IMR-90 (cell line): Measurements from ENCODE around the gene MTPN. TPM values are rescaled to one million over a fixed set of nuclear protein-coding genes. Genes with fewer than 3 reads are reported as not detected.

Experiments used
- ATAC-seq: fragments of 200-7000 bp; cut with Tn5 transposase; 2 replicates; pipeline ENCODE4 v1.9.1; 2020; ENCODE audit warnings: low read depth, mild to moderate bottlenecking, moderate library complexity
- BruUV-seq: library from RNA; stranded (reverse); fragments of 400-500 nt; replicated peaks from 2 replicates; lab custom pipeline; 2021; lab: Mats Ljungman, UMichigan
- CTCF ChIA-PET: fragments of 300-600 bp; formaldehyde crosslinking; extraction: SDS; loops from one replicate; lab custom pipeline; 2021; ENCODE audit warnings: antibody characterized with exemption; lab: Yijun Ruan, JAX
- POLR2A ChIA-PET: fragments of 300-600 bp; sonication (Branson Sonifier 250); formaldehyde crosslinking; loops from one replicate; lab custom pipeline; 2022; ENCODE audit warnings: antibody characterized with exemption; ENCODE audit not compliant: unreplicated experiment; lab: Charles Lee
- DNase-seq: peaks from one replicate; pipeline ENCODE4 v3.0.0; 2013
- H2AFZ ChIP-seq: replicated peaks from 2 replicates; pipeline ENCODE3; 2013; ENCODE audit warnings: low read length, mild to moderate bottlenecking; ENCODE audit not compliant: poor library complexity
- H2AK5ac ChIP-seq: 2 replicates; pipeline ENCODE4 v1.6.1; 2013; ENCODE audit warnings: low read depth, low read length, inconsistent platforms
- H2AK9ac ChIP-seq: replicated peaks from 2 replicates; pipeline ENCODE3; 2013; ENCODE audit warnings: mild to moderate bottlenecking, low read depth, low read length, moderate library complexity; ENCODE audit not compliant: poor library complexity
- H2BK120ac ChIP-seq: 2 replicates; pipeline ENCODE4 v1.6.1; 2013; ENCODE audit warnings: low read depth, low read length, inconsistent platforms
- H2BK15ac ChIP-seq: 3 replicates; pipeline ENCODE4 v1.6.1; 2013; ENCODE audit warnings: low read depth, low read length, inconsistent platforms
- H2BK20ac ChIP-seq: 2 replicates; pipeline ENCODE4 v1.6.1; 2013; ENCODE audit warnings: low read depth, mild to moderate bottlenecking, inconsistent platforms, low read length, moderate library complexity
- H2BK5ac ChIP-seq: 2 replicates; pipeline ENCODE4 v1.6.1; 2013; ENCODE audit warnings: mild to moderate bottlenecking, low read depth, low read length, inconsistent platforms; ENCODE audit not compliant: poor library complexity, severe bottlenecking
- H3K14ac ChIP-seq: replicated peaks from 2 replicates; pipeline ENCODE4 v1.6.1; 2013; ENCODE audit warnings: low read depth, low read length, inconsistent platforms
- H3K18ac ChIP-seq: 2 replicates; pipeline ENCODE4 v1.6.1; 2013; ENCODE audit warnings: low read depth, low read length, control low read depth
- H3K23ac ChIP-seq: 2 replicates; pipeline ENCODE4 v1.6.1; 2013; ENCODE audit warnings: low read depth, low read length, inconsistent platforms
- H3K27ac ChIP-seq: 2 replicates; pipeline ENCODE4 v1.5.1; 2013; ENCODE audit warnings: mild to moderate bottlenecking, control low read depth, low read length; ENCODE audit not compliant: insufficient read depth
- H3K27me3 ChIP-seq: 2 replicates; pipeline ENCODE4 v1.6.1; 2013; ENCODE audit warnings: low read length; ENCODE audit not compliant: control insufficient read depth, insufficient read depth
- H3K36me3 ChIP-seq: 2 replicates; pipeline ENCODE4 v1.6.1; 2013; ENCODE audit warnings: low read length, mixed read lengths; ENCODE audit not compliant: control insufficient read depth, insufficient read depth
- H3K4ac ChIP-seq: 2 replicates; pipeline ENCODE4 v1.6.1; 2013; ENCODE audit warnings: low read depth, low read length, inconsistent platforms
- H3K4me1 ChIP-seq: 2 replicates; pipeline ENCODE4 v1.6.1; 2013; ENCODE audit warnings: low read length, mixed read lengths; ENCODE audit not compliant: control insufficient read depth, insufficient read depth
- H3K4me2 ChIP-seq: 2 replicates; pipeline ENCODE4 v1.6.1; 2013; ENCODE audit warnings: low read depth, mild to moderate bottlenecking, control low read depth, low read length, moderate library complexity
- H3K4me3 ChIP-seq: 2 replicates; pipeline ENCODE4 v1.5.1; 2013; ENCODE audit warnings: low read depth, mild to moderate bottlenecking, control low read depth, low read length, moderate library complexity; ENCODE audit not compliant: insufficient read depth
- H3K56ac ChIP-seq: 2 replicates; pipeline ENCODE4 v1.6.1; 2013; ENCODE audit warnings: low read length, inconsistent platforms; ENCODE audit not compliant: insufficient read depth; ENCODE audit errors: extremely low read depth
- H3K79me1 ChIP-seq, 2 experiments: 2 replicates each; pipeline ENCODE4 v1.6.1; 2013; ENCODE audit warnings: low read length in 2 of 2, inconsistent platforms in 1 of 2, low read depth in 1 of 2
- H3K9ac ChIP-seq: 2 replicates; pipeline ENCODE4 v1.6.1; 2013; ENCODE audit warnings: low read depth, low read length, control low read depth
- H3K9me1 ChIP-seq: 2 replicates; pipeline ENCODE4 v1.6.1; 2013; ENCODE audit warnings: low read length, inconsistent platforms; ENCODE audit not compliant: insufficient read depth
- H3K9me3 ChIP-seq: 2 replicates; pipeline ENCODE4 v1.6.1; 2013; ENCODE audit warnings: low read length; ENCODE audit not compliant: control insufficient read depth, insufficient read depth
- H4K20me1 ChIP-seq: 2 replicates; pipeline ENCODE4 v1.6.1; 2013; ENCODE audit warnings: low read length, inconsistent platforms; ENCODE audit not compliant: insufficient read depth
- H4K5ac ChIP-seq: 2 replicates; pipeline ENCODE4 v1.6.1; 2013; ENCODE audit warnings: mild to moderate bottlenecking, low read depth, low read length, control low read depth
- H4K8ac ChIP-seq, 2 experiments: 2 replicates each; pipeline ENCODE4 v1.6.1; 2013; ENCODE audit warnings: low read depth in 2 of 2, low read length in 2 of 2, control low read depth in 1 of 2, inconsistent platforms in 1 of 2
- H4K91ac ChIP-seq: 2 replicates; pipeline ENCODE4 v1.6.1; 2013; ENCODE audit warnings: low read depth, low read length, inconsistent platforms; ENCODE audit not compliant: insufficient read depth
- BHLHE40 ChIP-seq: fragments of 150-350 bp; IDR thresholded peaks from 2 replicates; pipeline ENCODE4 v1.6.1; 2016; ENCODE audit warnings: mild to moderate bottlenecking, low read depth, low read length
- CHD1 ChIP-seq: IDR thresholded peaks from 2 replicates; pipeline ENCODE4 v1.6.1; 2012; ENCODE audit warnings: low read depth, low read length, improper control_type of control experiment
- CTCF ChIP-seq: conservative IDR thresholded peaks from 2 replicates; pipeline ENCODE4 v1.5.1; 2012; ENCODE audit warnings: mild to moderate bottlenecking, low read depth, low read length, improper control_type of control experiment
- FOS ChIP-seq: fragments of 150-350 bp; IDR thresholded peaks from 2 replicates; pipeline ENCODE4 v1.6.1; 2016; ENCODE audit warnings: low read depth, low read length
- MAFK ChIP-seq: IDR thresholded peaks from 2 replicates; pipeline ENCODE4 v1.6.1; 2012; ENCODE audit warnings: low read depth, low read length, improper control_type of control experiment
- MAZ ChIP-seq: IDR thresholded peaks from 2 replicates; pipeline ENCODE4 v1.6.1; 2012; ENCODE audit warnings: low read depth, mild to moderate bottlenecking, low read length, improper control_type of control experiment, moderate library complexity, borderline replicate concordance
- POLR2A ChIP-seq: IDR thresholded peaks from 2 replicates; pipeline ENCODE4 v1.6.1; 2012; ENCODE audit warnings: mild to moderate bottlenecking, low read depth, low read length
- RCOR1 ChIP-seq: IDR thresholded peaks from 2 replicates; pipeline ENCODE4 v1.6.1; 2012; ENCODE audit warnings: mild to moderate bottlenecking, low read length, improper control_type of control experiment; ENCODE audit not compliant: insufficient replicate concordance
- SMC3 ChIP-seq: fragments of 150-350 bp; IDR thresholded peaks from 2 replicates; pipeline ENCODE4 v1.6.1; 2016; ENCODE audit warnings: low read depth, mild to moderate bottlenecking, antibody characterized with exemption, low read length, moderate library complexity
- USF2 ChIP-seq: fragments of 150-350 bp; IDR thresholded peaks from 2 replicates; pipeline ENCODE4 v1.6.1; 2017; ENCODE audit warnings: mild to moderate bottlenecking, antibody characterized with exemption, low read length, low read depth
- WGBS, 2 experiments: methylation state at CpG; one replicate each; pipeline versions ENCODE4 v1.1.5 to v1.1.7; 2013; ENCODE audit warnings: missing lambda C conversion rate in 2 of 2; ENCODE audit not compliant: insufficient read length in 1 of 2; ENCODE audit errors: extremely low coverage in 2 of 2; 5-methylcytosine and 5-hydroxymethylcytosine counted together
- dilution Hi-C: fragments of 300-500 bp; cut with HindIII; formaldehyde crosslinking; loops from one replicate; pipeline ENCODE4 v1.14.3; 2018; ENCODE audit warnings: low sequenced_read_pairs; ENCODE audit not compliant: unreplicated experiment
- in situ Hi-C: fragments of 300-500 bp; cut with MboI; formaldehyde crosslinking; loops from 3 replicates; pipeline ENCODE4 v1.14.3; 2019; ENCODE audit warnings: low sequenced_read_pairs, inconsistent platforms, mixed read lengths
- intact Hi-C: fragments of 100-400 bp; cut with micrococcal nuclease; formaldehyde crosslinking; loops from 2 replicates; pipeline ENCODE4 v1.10.0; 2022
- polyA plus RNA-seq, 3 experiments: library from polyadenylated mRNA; depleted of rRNA; stranded (reverse); fragments of >200 nt; gene quantifications; 2 replicates each; pipeline ENCODE4 v1.2.3, GENCODE V29; 2012; ENCODE audit warnings: low replicate concordance in 1 of 3
- total RNA-seq: library from RNA; depleted of rRNA; stranded (reverse); fragments of >200 nt; gene quantifications from 2 replicates; pipeline ENCODE4 v1.2.3, GENCODE V29; 2012

MTPN gene
- total and polyA plus RNA-seq, 2 of the 4 experiments (the other 2 are of a cell fraction): 58.8 to 94.4 TPM

- POLR2A ChIA-PET: no interaction called here
- BruUV-seq: no TSS peak
- in situ Hi-C loops: no loop called here
Observed at GRCh38 chr7:135886345-135887132, 90.6 kb downstream of the MTPN start.

More at GRCh38 chr7:135886345-135887132, 90.6 kb downstream of the MTPN start:
- Histone ChIP-seq H4K91ac (no peak overlapping the region), H2BK5ac (no peak overlapping the region), H3K4ac (no peak overlapping the region), H4K5ac (no peak overlapping the region), H3K4me3 (no peak overlapping the region), H3K9ac (no peak overlapping the region), H3K36me3 (no peaks in the 10 kb centered on the region), H3K18ac (no peak overlapping the region), H3K23ac (no peak overlapping the region), H3K4me2 (no peak overlapping the region), H3K56ac (no peak overlapping the region), H2BK120ac (no peak overlapping the region), H3K27ac (no peak overlapping the region), H3K9me1 (no peaks in the 10 kb centered on the region), H2BK15ac (no peak overlapping the region), H2BK20ac (no peak overlapping the region), H2AFZ (no peak overlapping the region), H3K79me1 (no peaks in the 10 kb centered on the region), H4K20me1 (no peaks in the 10 kb centered on the region), H3K14ac (no peak overlapping the region), H2AK5ac (no peak overlapping the region), H3K4me1 (no peaks in the 10 kb centered on the region), H3K27me3 (peaks cover 2% of the 10 kb centered on the region; the same call in 1 of the 2 replicates), H4K8ac (no peak overlapping the region), H3K9me3 (no peaks in the 10 kb centered on the region), H2AK9ac (no peak overlapping the region)
- no CpG with 5 or more reads among the region's 5 CpGs for WGBS, 2 experiments
- dilution Hi-C loops (no loop called here), intact Hi-C loops (no loop called here)
- CTCF ChIA-PET: interaction anchor here (0.5 kb wide), 1 partner anchor 1108 kb away, joined by 4 read pairs; no protein-coding TSS in a partner anchor
- ATAC-seq: no peak
- DNase-seq: no peak
- no peak for TF ChIP-seq CTCF
- TF ChIP-seq USF2: no peak
- no peak for TF ChIP-seq POLR2A
- TF ChIP-seq SMC3: no peak
- no peak for TF ChIP-seq FOS
- no peak for TF ChIP-seq BHLHE40
- no peak for TF ChIP-seq CHD1
- TF ChIP-seq MAFK: no peak
- no peak for TF ChIP-seq MAZ
- TF ChIP-seq RCOR1: no peak
